Coronary artery (tissue), 2 donors: ENCODE data around the gene GRM3.

Source experiments
- DNase-seq: peaks from one replicate; pipeline ENCODE4 v3.0.0-alpha.2; 2017; ENCODE audit warnings: low spot score
- H3K27ac ChIP-seq, 2 donors: fragments of 200-600 bp; sonication (generic); one replicate each; pipeline ENCODE4 v1.5.1; 2016 to 2019
- H3K4me3 ChIP-seq: fragments of 200-600 bp; sonication (generic); 2 replicates; pipeline ENCODE4 v1.5.1; 2016; ENCODE audit warnings: mild to moderate bottlenecking, moderate library complexity
- TF ChIP-seq, protein P1 (sequence below): fragments of 200-600 bp; sonication (generic); IDR thresholded peaks from one replicate; pipeline ENCODE4 v1.5.1; 2019; ENCODE audit warnings: antibody characterized with exemption

The GRM3 gene

DNA sequence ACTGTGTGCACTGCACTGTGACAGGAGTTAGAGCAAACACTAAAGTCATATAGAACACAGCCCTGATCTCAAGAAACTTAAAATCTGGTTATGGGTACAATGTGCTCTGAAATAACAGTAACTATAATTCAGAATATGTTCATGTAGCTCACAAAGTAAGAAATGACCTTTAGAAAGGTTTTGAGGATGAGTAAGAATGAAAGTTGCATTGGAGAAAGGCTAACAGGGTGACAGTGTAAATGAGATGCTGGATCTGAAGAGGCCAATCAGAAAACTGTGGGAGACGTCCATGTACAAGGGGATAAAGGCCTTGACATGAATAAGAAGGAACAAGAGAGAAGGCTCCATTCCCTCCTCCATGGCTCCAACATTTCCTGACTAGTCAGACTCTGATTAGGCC is 124.7 kb downstream of the GRM3 start:
- Histone ChIP-seq H3K4me3 (no peak overlapping the region), H3K27ac (no peak overlapping the region)
- TF ChIP-seq, protein P1, sequence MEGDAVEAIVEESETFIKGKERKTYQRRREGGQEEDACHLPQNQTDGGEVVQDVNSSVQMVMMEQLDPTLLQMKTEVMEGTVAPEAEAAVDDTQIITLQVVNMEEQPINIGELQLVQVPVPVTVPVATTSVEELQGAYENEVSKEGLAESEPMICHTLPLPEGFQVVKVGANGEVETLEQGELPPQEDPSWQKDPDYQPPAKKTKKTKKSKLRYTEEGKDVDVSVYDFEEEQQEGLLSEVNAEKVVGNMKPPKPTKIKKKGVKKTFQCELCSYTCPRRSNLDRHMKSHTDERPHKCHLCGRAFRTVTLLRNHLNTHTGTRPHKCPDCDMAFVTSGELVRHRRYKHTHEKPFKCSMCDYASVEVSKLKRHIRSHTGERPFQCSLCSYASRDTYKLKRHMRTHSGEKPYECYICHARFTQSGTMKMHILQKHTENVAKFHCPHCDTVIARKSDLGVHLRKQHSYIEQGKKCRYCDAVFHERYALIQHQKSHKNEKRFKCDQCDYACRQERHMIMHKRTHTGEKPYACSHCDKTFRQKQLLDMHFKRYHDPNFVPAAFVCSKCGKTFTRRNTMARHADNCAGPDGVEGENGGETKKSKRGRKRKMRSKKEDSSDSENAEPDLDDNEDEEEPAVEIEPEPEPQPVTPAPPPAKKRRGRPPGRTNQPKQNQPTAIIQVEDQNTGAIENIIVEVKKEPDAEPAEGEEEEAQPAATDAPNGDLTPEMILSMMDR = no peak
- no peak for DNase-seq

DNA sequence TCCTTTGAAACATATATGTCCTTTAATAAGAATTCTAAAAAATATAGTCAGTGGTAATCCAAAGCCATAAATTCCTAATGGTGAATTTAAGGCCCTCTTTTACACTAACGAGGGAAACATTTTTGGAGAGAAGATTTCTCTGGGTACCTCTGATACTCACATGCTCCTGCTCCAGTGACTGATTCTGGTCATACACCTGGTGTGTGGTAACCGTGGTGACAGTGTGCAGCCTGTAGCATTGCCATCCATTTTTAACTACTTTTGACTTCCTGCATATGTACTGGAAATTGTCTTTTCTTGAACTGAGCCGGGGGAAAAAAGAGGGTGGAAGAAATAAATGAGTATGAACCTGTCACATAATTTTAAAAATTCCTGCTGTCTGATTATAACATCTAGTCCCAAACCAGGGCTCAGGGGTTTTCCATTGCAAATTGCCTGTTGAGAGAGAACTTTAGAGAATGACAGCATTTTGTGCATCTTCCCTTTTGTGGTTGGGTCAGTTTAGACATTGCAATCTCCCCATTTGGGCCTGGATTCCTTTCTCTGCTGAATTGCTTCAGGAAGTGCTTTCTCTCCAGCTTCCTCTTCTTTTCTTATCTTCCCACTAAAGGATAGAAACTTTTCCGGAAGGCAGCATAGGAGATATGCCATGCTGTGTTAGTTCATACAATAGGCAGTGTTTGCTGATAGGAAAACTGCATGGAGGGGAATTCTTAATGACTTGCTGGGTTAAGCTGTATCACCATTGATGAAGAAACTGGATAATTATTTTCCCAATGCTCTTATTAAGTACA is 125.5 kb downstream of the GRM3 start:
- H3K27ac ChIP-seq = no peak overlapping the region
- TF ChIP-seq, protein P1 = no peak
- DNase-seq = no peak

GRCh38 chr7:86773309-86773708 is 129.6 kb downstream of the GRM3 start:
- Histone ChIP-seq H3K4me3 (no peak overlapping the region), H3K27ac (no peak overlapping the region)
- TF ChIP-seq, protein P1 = no peak
- DNase-seq = no peak

More for the DNA sequence above, 125.5 kb downstream of the GRM3 start:
- no peak overlapping the region for H3K4me3 ChIP-seq

GRCh38 chr7:86775203-86775602 is 131.5 kb downstream of the GRM3 start:
- H3K4me3 ChIP-seq = no peak overlapping the region
- TF ChIP-seq, protein P1 = no peak
- DNase-seq = no peak
- H3K27ac ChIP-seq = no peak overlapping the region

DNA sequence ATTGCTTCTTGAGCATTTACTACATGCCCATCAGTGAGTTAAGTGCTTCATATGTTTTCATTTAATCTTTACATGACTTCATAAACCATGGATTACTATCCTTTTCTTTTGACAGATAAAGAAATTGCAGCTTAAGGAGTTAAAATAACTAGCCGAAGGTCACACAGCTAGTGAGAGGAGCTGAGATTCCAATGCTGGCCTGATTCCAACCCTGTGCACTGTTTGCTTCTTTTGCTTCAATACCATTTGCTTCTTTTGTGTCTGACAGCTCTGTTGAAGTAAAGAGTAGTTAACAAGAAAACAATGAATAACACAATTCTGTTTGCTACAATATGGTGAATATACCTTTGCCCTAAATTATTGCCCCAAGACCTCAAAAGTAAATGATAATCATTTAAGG is 132.4 kb downstream of the GRM3 start:
- TF ChIP-seq, protein P1 = no peak
- DNase-seq = no peak
- Histone ChIP-seq H3K27ac (no peak overlapping the region), H3K4me3 (no peak overlapping the region)

GRCh38 chr7:86778271-86778670 is 134.6 kb downstream of the GRM3 start:
- Histone ChIP-seq H3K4me3 (no peak overlapping the region), H3K27ac (no peak overlapping the region)
- DNase-seq = no peak
- TF ChIP-seq, protein P1 = no peak

DNA sequence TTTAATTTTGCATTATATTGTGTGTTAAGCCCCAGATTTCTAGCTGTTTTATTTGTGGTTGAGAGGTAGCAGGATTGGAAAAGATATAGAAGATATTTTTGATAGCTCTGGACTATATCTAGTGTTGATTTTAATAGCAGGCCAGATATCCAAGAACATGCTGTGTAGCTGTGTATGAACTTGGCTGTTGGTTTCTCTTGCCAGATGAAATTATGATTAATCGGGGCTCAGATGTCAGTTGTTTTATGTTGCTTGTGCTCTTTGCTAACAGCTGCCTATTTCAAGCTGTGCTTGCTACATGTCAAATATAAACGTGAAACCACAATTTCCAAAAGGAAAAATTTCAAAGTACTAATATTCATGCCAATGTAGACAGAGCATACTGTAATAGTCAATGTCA is 141.1 kb downstream of the GRM3 start:
- Histone ChIP-seq H3K27ac (no peak overlapping the region), H3K4me3 (no peak overlapping the region)
- DNase-seq = no peak
- TF ChIP-seq, protein P1 = no peak
